Cardiac muscle cell (in vitro differentiated cells and primary cell): Measurements from ENCODE around the gene C19orf12. TPM values are rescaled to one million over a fixed set of nuclear protein-coding genes. Genes with fewer than 3 reads are reported as not detected.

ENCODE experiments used
- DNase-seq, 2 donors: peaks; one replicate each; pipeline versions ENCODE4 v3.0.0 to v3.0.0-alpha.2; 2010 to 2017; ENCODE audit warnings: low read depth in 1 of 2, low spot score in 1 of 2
- H3K27ac ChIP-seq: fragments of 200-600 bp; sonication (generic); 2 replicates; pipeline ENCODE4 v1.5.1; 2016
- H3K27me3 ChIP-seq: fragments of 200-600 bp; sonication (generic); 2 replicates; pipeline ENCODE4 v1.6.0; 2016; ENCODE audit warnings: control low read depth
- H3K36me3 ChIP-seq: fragments of 200-600 bp; sonication (generic); 2 replicates; pipeline ENCODE4 v1.5.1; 2016; ENCODE audit warnings: control low read depth
- H3K4me1 ChIP-seq: fragments of 200-600 bp; sonication (generic); 2 replicates; pipeline ENCODE4 v1.8.1; 2017; ENCODE audit warnings: low read depth, mild to moderate bottlenecking, mixed run types
- H3K4me3 ChIP-seq: fragments of 200-600 bp; sonication (generic); 2 replicates; pipeline ENCODE4 v1.5.1; 2016; ENCODE audit warnings: mild to moderate bottlenecking
- H3K9me3 ChIP-seq: fragments of 200-600 bp; sonication (generic); 2 replicates; pipeline ENCODE4 v1.5.1; 2017; ENCODE audit warnings: low read depth, mild to moderate bottlenecking, control low read depth
- polyA plus RNA-seq: library from polyadenylated mRNA; unstranded; fragments of >200 nt; fragmentation: Nextera tagmentation; extraction: Ambion mirVana; gene quantifications from 2 replicates; pipeline ENCODE4 v1.2.1, GENCODE V29; 2016
- total RNA-seq: library from RNA; depleted of rRNA; stranded (reverse); fragments of >200 nt; gene quantifications from 2 replicates; pipeline ENCODE4 v1.2.3, GENCODE V29; 2016
- TF ChIP-seq, protein P1 (sequence below): IDR thresholded peaks from 2 replicates; pipeline ENCODE4 v1.5.1; 2012; ENCODE audit warnings: low read depth, mild to moderate bottlenecking, low read length

C19orf12 gene
- total and polyA plus RNA-seq, 2 experiments from 2014 or later = 46.2 to 54.7 TPM

DNA sequence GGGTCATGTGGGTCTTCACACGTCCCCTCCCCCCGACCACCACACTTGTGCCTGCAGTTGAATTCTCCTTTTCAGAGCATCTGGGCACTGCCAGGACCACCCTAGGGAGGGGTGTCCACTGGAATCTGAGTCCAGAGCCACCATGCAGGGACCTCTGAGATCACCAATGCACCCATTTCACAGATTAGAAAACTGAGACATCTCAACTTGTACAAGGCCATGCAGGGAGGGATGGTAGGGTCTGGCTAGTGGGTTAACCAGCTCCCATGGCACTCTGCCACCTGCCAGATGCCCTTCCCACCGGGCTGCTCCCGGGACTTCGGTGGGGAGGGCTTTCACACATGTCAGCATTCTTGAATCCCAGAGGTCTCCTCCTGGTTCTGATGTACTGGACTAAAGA lies 44.3 kb upstream of the C19orf12 start:
- TF ChIP-seq, protein P1, sequence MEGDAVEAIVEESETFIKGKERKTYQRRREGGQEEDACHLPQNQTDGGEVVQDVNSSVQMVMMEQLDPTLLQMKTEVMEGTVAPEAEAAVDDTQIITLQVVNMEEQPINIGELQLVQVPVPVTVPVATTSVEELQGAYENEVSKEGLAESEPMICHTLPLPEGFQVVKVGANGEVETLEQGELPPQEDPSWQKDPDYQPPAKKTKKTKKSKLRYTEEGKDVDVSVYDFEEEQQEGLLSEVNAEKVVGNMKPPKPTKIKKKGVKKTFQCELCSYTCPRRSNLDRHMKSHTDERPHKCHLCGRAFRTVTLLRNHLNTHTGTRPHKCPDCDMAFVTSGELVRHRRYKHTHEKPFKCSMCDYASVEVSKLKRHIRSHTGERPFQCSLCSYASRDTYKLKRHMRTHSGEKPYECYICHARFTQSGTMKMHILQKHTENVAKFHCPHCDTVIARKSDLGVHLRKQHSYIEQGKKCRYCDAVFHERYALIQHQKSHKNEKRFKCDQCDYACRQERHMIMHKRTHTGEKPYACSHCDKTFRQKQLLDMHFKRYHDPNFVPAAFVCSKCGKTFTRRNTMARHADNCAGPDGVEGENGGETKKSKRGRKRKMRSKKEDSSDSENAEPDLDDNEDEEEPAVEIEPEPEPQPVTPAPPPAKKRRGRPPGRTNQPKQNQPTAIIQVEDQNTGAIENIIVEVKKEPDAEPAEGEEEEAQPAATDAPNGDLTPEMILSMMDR = no peak
- no peak overlapping the region for H3K4me3 ChIP-seq
- DNase-seq = no peak
- no peaks in the 10 kb centered on the region for H3K27me3 ChIP-seq
- no peak overlapping the region for H3K27ac ChIP-seq
- no peaks in the 10 kb centered on the region for H3K4me1 ChIP-seq
- H3K9me3 ChIP-seq = no peaks in the 10 kb centered on the region
- no peaks in the 10 kb centered on the region for H3K36me3 ChIP-seq

- H3K4me3 ChIP-seq = no peak overlapping the region
- no peak overlapping the region for H3K27ac ChIP-seq
- no peaks in the 10 kb centered on the region for H3K36me3 ChIP-seq
- no peaks in the 10 kb centered on the region for H3K9me3 ChIP-seq
- H3K27me3 ChIP-seq = no peaks in the 10 kb centered on the region
- TF ChIP-seq, protein P1 = no peak
- no peaks in the 10 kb centered on the region for H3K4me1 ChIP-seq
- no peak for DNase-seq
Observed at GRCh38 chr19:29758863-29759262, 43.8 kb upstream of the C19orf12 start.

GRCh38 chr19:29757551-29757950 lies 42.5 kb upstream of the C19orf12 start:
- DNase-seq = no peak
- Histone ChIP-seq H3K27me3 (no peaks in the 10 kb centered on the region), H3K9me3 (no peaks in the 10 kb centered on the region), H3K4me3 (no peak overlapping the region), H3K27ac (no peak overlapping the region), H3K4me1 (no peaks in the 10 kb centered on the region), H3K36me3 (no peaks in the 10 kb centered on the region)
- TF ChIP-seq, protein P1 = no peak

- H3K4me1 ChIP-seq = no peaks in the 10 kb centered on the region
- H3K4me3 ChIP-seq = no peak overlapping the region
- H3K27me3 ChIP-seq = no peaks in the 10 kb centered on the region
- H3K36me3 ChIP-seq = no peaks in the 10 kb centered on the region
- TF ChIP-seq, protein P1 = no peak
- no peaks in the 10 kb centered on the region for H3K9me3 ChIP-seq
- no peak for DNase-seq
- H3K27ac ChIP-seq = no peak overlapping the region
Observed at GRCh38 chr19:29753934-29754305, 38.9 kb upstream of the C19orf12 start.

DNA sequence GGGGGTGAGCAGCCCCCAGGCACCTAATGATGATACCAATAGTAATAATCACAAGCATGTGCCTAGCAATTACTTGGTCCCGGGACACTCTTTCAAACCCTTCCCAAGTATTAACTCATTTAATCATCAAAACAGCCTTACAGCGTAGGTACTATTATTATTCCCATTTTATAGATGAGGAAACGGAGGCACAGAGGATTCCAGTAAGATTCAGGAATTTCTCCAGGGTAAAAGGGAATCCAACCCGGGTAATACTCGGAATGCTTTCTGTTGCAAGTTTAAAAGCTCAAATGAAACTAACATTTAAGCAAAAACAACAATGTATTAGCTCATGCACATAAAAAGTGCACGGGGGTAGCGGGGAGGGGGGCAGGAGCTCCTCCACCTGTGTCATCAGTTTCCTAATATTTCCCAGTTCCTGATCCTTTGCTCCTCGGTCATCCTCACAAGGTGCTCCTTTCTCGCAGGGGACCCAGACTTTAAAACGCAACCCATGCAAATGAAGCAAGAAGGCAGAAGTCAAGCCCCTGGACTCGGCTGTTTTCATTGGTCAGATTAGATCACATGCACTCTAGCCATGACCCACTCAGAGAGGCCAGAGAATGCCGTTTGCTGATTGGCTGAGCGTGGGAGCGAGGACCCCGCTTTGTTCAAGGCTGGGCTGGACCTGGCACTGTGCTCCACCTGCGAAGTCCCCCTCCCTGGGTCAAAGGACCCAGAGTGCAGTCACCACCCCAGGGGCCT lies 38.3 kb upstream of the C19orf12 start:
- H3K4me1 ChIP-seq = no peaks in the 10 kb centered on the region
- H3K27ac ChIP-seq = no peak overlapping the region
- no peak overlapping the region for H3K4me3 ChIP-seq
- no peaks in the 10 kb centered on the region for H3K9me3 ChIP-seq
- DNase-seq = no peak
- no peaks in the 10 kb centered on the region for H3K27me3 ChIP-seq
- TF ChIP-seq, protein P1 = no peak
- no peaks in the 10 kb centered on the region for H3K36me3 ChIP-seq
